ENCODE measurements around the gene ADAMTS9. TPM values are rescaled to one million over a fixed set of nuclear protein-coding genes. Genes with fewer than 3 reads are reported as not detected.

Gene ADAMTS9
- total and polyA plus RNA-seq, 2 donors (not counting 3 experiments of a cell fraction or from before 2014, with no cell fraction given), result 6.5 to 23.9 TPM

GRCh38 chr3:64552966-64553365 is 134.8 kb downstream of the ADAMTS9 start:
- Histone ChIP-seq H4K20me1 (replicated peaks; ENCODE audit: control insufficient read depth, extremely low read depth, insufficient read depth, low read length) (no peaks in the 10 kb centered on the region), H3K27me3 (ENCODE audit: control insufficient read depth in 2 of 2, insufficient read depth in 2 of 2, low read length in 2 of 2) (no peaks in the 10 kb centered on the region), H3K36me3 (ENCODE audit: control insufficient read depth in 2 of 2, extremely low read depth in 1 of 2, insufficient read depth in 2 of 2, low read length in 2 of 2) (peaks cover 0 to 8% of the 10 kb centered on the region in 2 experiments), H3K4me3 (replicated peaks in 1 of 3; ENCODE audit: insufficient read depth in 1 of 3, low read depth in 1 of 3, low read length in 3 of 3) (no peak overlapping the region), H3K9me1 (replicated peaks; ENCODE audit: control insufficient read depth, extremely low read depth, insufficient read depth, low read length) (no peaks in the 10 kb centered on the region), H3K9me3 (replicated peaks; ENCODE audit: control insufficient read depth, insufficient read depth, low read length) (no peaks in the 10 kb centered on the region), H2AFZ (ENCODE audit: low read depth, low read length) (no peak overlapping the region), H3K9ac (replicated peaks; ENCODE audit: extremely low read depth, insufficient read depth, low read length) (no peak overlapping the region), H3K4me1 (ENCODE audit: control insufficient read depth, extremely low read depth, insufficient read depth, low read length) (no peaks in the 10 kb centered on the region), H3K79me2 (ENCODE audit: control insufficient read depth, insufficient read depth, low read length) (no peaks in the 10 kb centered on the region), H3K27ac (ENCODE audit: insufficient read depth, low read depth, low read length) (no peak overlapping the region), H3K4me2 (ENCODE audit: insufficient read depth, low read length) (no peak overlapping the region)
- BruUV-seq (replicated peaks), result no TSS peak
- intact Hi-C loops (cut with micrococcal nuclease), result no loop called here
- no peak for FAIRE-seq
- POLR2A ChIA-PET, result no interaction called here
- dilution Hi-C loops (cut with MboI; ENCODE audit: extremely low pct_ligation_motif_present, low sequenced_read_pairs), result no loop called here
- no peak for DNase-seq (ENCODE audit: low read depth, low spot score)
- CTCF ChIA-PET, result interaction anchor here (1.7 to 2.7 kb wide), 2 partner anchors 20 to 617 kb away, joined by 4 to 5 read pairs; no protein-coding TSS in a partner anchor
- TF ChIP-seq FOS (IDR thresholded peaks at IDR 0.05; ENCODE audit: borderline replicate concordance, insufficient read depth, low read length) (no peak), JUN (IDR thresholded peaks at IDR 0.05; ENCODE audit: borderline replicate concordance, insufficient read depth, insufficient read length, low read depth) (no peak), MYC (IDR thresholded peaks at IDR 0.05; ENCODE audit: low read depth, low read length) (no peak), GATA2 (IDR thresholded peaks at IDR 0.05; ENCODE audit: insufficient read depth, insufficient read length, low read depth, low read length) (no peak), MAX (IDR thresholded peaks at IDR 0.05; ENCODE audit: insufficient read depth, insufficient read length) (no peak), EZH2 (IDR thresholded peaks at IDR 0.05; ENCODE audit: borderline replicate concordance, low read depth, low read length, severe bottlenecking) (no peak), POLR2AphosphoS5 (IDR thresholded peaks at IDR 0.05; ENCODE audit: insufficient read depth, low read depth, low read length) (no peak), POLR2A (IDR thresholded peaks at IDR 0.05; ENCODE audit: low read depth, low read length) (no peak)
- TF ChIP-seq, protein P1, sequence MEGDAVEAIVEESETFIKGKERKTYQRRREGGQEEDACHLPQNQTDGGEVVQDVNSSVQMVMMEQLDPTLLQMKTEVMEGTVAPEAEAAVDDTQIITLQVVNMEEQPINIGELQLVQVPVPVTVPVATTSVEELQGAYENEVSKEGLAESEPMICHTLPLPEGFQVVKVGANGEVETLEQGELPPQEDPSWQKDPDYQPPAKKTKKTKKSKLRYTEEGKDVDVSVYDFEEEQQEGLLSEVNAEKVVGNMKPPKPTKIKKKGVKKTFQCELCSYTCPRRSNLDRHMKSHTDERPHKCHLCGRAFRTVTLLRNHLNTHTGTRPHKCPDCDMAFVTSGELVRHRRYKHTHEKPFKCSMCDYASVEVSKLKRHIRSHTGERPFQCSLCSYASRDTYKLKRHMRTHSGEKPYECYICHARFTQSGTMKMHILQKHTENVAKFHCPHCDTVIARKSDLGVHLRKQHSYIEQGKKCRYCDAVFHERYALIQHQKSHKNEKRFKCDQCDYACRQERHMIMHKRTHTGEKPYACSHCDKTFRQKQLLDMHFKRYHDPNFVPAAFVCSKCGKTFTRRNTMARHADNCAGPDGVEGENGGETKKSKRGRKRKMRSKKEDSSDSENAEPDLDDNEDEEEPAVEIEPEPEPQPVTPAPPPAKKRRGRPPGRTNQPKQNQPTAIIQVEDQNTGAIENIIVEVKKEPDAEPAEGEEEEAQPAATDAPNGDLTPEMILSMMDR (IDR thresholded peaks at IDR 0.05; ENCODE audit: extremely low read depth in 1 of 2, insufficient read depth in 1 of 2, low read depth in 1 of 2, low read length in 2 of 2), result no peak
